Renal cortex interstitium (tissue), 11 donors: ENCODE data around the gene THYN1. TPM values are rescaled to one million over a fixed set of nuclear protein-coding genes. Genes with fewer than 3 reads are reported as not detected.

Source experiments
- DNase-seq, 11 donors: peaks; one replicate each; pipeline ENCODE4 v3.0.0-alpha.2; 2013; ENCODE audit warnings: low read depth in 9 of 11, low spot score in 4 of 11; ENCODE audit errors: extremely low read depth in 1 of 11
- polyA plus RNA-seq, 3 donors: library from polyadenylated mRNA; unstranded; fragments of 120-200 nt; gene quantifications; one replicate each; pipeline ENCODE4 v1.2.1, GENCODE V29; 2013; ENCODE audit not compliant: insufficient read length in 3 of 3

Gene THYN1
- polyA plus RNA-seq, 3 donors = 65.4 to 77.9 (median 75.5) TPM

DNA sequence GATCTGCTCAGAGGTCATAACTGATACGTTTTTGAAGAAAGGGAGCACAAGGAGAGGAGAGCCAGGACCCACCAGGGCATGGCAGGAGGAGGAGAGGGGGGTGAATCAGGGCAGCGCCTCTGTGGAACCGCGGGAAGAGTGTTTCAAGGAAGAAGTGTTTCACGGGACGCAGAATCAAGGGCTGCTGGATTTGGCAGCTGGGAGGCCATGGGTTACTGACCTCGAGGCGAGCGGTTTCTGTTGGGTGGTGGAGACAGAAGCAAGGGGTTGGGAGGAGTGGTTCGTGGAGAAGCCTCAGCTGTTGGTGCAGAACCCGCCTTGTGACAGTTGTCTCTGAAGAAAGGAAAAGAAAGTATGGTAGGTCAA is 15.6 kb downstream of the THYN1 start:
- no peak for DNase-seq

DNA sequence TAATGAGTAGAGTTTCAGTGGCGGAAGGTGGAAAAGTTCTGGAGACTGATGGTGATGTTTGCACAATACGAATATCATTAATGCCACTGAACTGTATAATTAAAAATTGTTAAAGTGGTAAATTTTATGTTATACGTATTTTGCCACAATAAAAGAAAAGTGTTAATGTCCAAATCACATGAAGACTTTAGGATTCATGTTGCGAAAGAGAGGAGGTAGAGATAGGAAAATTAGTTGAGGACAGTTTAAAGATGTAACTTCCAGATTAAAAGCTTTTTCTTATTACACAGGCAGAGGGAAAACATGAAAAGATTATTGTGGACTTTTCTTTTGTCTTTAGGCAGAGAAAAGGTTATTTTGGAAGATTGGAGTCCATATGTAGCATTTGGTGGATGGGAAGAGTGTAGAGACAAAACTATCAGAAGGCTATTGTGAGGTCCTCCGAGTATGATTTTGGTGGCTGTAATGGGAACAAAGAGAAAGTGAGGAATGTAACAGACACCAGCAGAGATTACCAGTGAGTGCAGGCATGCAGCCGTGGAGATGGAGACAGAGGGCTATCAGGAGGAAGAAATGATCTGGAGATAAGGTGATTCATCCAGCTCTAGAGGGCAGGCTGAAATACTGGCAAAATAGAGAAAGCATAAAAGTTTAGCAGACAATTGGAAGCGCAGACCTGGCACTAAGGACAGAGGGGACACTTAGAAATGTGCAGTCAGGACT is 16.2 kb downstream of the THYN1 start:
- DNase-seq = no peak

GRCh38 chr11:134235399-134235798 is 17.8 kb downstream of the THYN1 start:
- DNase-seq = no peak

GRCh38 chr11:134233729-134234179 is 19.4 kb downstream of the THYN1 start:
- no peak for DNase-seq

DNA sequence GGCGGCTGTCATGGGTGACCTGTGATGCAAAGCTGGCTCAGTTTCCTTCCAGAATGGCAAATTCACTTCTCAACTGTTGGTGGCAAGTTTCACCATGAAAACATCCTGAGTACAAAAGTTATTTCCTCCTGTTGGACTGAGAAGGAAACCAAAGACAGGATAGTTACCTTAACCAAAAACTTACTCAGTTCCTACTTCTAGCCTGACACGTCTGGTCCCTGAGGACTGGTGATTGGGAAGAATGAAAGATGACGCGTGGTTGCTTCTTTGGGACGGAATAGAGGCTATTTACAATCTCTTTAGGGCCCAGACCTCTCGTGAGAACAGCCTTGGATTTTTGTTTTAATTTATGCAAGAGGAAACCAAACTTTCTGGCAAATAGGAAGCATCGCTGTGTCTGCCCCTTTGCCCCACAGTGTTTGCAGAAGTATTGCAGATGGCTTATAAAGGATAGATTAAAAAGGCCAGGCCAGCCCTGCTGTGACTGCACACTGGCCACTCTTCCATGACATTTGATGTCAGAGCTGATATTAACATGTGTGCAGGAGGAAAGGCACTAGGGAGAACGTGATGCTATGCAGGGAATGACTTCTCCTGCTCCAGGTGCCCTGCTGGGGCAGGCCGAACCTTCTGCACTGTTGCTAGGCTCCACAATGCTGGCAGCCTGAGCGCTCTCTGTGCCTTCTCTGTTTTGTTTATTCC is 21.0 kb downstream of the THYN1 start:
- DNase-seq = no peak

- DNase-seq = no peak
Measured at GRCh38 chr11:134230339-134230738, 22.8 kb downstream of the THYN1 start.

GRCh38 chr11:134229126-134229790 is 23.9 kb downstream of the THYN1 start:
- no peak for DNase-seq

DNA sequence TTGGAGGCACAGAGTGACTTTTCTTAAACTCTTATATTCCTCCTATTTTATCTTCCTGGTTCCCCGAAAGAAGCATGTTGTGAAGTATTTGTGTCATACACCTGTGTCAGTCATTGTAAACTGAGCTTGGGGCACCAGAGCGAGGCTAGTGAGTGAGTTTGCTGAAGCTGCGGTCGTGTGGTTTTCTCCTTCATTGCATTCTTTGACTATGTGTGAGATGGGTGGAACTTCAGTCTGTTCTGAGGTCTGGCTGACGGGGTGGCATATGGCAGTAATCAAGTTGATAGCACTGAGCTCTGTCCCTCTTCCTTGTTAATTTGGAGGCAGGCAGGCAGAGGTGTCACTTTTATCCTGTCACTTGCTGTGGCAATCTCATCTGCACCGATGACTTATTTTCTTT is 24.5 kb downstream of the THYN1 start:
- DNase-seq = no peak

DNA sequence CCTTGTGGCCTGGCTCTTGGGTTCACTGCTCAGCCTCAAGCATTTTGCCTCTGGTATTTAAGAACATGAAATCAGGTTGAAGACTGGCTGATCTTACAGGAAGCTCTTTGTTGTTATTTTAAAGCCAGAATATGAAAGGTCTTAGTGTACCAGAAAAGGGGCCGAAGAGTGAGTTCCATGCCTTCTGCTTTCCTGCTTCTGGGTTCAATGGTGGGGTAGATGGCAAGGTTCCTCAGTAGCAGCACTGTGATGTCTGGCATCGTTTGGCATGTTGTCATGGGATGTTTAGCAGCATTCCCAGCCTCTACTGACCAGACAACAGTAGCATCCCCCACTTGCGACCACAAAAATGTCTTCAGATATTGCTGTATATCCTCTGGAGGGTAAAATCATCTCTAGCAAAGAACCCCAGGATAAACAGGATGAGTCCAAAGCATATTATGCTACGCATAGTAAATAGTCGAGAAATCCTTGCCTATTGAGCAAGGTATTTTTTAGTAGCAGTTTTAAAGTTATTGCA is 26.3 kb downstream of the THYN1 start:
- no peak for DNase-seq

DNA sequence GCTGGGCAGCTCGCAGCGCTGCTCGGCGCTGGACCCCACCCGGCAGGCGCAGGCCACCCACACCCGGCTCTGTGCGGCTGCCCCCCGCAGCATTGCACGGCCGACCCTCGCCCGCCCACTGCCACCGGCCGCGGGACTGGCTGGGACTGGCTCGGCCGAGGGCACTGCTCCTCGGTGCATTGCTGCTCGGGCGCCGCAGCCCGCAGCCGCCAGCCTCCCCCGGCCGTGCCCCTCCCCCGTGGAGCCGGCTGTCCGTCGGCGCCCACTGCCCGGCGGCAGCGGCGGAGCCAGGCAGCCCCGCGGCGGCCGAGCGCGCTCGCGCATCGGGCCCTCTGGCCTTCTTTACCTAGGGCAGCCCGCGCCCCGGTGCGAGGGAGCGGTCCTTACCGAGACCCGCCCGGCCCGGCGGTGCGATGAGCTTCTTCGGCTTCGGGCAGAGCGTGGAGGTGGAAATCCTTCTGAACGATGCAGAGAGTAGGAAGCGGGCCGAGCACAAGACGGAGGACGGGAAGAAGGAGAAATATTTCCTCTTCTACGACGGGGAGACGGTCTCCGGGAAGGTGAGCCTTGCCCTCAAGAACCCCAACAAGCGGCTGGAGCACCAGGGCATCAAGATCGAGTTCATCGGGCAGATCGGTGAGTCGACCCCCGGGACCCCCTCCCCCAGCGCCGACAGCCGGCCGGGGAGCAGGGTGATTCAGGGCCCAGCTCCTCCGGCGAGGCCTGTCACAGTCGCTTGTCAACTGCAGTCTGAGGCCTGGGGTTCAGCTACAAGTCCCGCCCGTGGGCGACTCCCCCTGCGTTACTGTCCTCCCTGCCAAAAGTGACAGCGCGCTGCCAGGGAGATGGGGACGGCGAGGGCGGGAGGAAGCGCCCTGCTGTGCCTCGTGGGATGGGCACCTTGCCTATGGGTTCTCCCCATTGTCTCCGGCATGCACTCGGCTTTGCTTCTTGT is 28.2 kb downstream of the THYN1 start:
- DNase-seq = peak in 3 of 11 donors; percentile 15 to 34 (median 33)

DNA sequence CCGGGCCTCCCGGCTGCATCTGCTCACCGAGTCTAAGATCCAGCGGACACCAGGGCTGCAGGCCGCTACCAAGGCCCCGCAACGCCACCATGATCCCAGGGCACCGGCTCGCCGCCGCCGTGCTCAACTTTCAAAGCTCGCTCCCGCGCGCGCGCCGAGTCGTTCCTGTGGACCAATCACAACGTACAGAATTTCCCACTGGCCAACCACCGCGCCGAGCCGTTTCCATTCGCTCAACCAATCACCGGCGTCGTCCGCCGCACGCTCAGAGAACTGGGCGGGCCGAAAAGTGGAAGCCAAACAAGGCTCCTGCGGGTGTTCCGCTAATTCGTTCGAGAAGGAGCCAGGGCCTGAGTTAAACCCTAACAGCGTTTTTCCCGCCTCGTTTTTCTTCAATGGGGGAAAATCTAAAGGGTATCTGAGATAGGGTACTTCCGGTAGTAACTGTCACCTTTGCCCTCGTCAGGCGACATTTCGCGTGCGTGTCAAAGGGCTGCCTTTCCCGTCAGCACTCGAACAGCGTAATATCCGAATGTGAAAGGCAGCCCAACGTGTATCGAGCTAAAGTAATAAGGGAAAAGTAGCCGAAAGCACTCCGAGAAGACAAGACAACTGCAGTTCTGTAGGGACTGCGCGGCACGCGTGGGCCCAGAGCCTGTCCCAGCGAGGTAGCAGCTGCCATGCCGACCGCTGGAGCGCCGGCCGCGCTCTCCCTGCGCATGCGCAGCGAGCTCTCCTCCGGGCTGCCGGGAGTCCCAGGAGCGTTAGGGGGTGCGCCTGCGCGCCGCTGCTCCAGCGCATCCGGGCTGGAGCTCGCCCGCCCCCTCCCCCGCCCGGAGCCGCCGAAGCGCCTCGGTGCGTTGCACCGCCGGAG is 29.1 kb downstream of the THYN1 start, which contains the start of the genes NCAPD3 and VPS26B:
Gene NCAPD3, minus strand, starts transcription at position 132 of the 874 bp plus-strand sequence. Its CDS starts 41 bp downstream, at position 91.
Gene VPS26B, plus strand, starts transcription at position 836 of the 874 bp plus-strand sequence. CDS start 452 bp downstream, outside the sequence.
- DNase-seq = peak; percentile 90 to 96 (median 94)

DNA sequence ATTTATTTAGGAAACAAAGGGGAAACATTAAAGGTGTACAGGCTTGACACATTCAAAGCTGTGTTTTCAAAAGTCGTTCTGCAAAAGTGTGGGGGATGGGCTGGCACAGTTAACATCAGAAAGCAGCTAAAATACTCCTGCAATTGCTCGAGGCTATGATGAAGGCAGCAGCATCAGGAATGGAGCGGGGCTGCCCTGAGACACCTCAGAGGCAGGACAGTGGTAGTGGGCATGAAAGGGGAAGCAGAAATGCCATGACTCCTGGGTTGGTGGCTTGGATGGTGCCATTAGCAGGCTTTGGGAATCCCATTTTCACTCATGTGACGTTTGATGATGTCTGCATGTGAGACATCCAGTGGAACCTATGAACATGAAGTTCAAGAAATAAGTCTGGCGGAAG is 30.0 kb downstream of the THYN1 start:
- DNase-seq = no peak

DNA sequence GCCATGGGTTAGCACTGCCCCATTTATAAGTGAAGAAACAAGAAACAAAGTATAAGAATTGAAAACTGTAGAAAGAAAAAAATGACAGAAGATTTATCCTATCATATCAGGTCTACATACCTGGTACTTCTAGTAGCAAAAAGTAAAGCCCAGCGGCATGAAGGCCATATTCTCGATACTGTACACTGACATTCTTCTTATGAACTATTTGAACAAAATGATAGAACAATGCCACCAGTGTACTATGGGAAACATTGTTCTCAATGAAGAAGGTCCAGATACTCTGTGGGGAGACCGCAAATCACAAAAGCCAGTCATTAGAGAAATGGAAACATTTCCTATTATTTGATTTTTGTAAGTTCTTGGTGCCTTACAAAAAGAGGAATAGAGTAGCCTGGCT is 36.3 kb downstream of the THYN1 start:
- DNase-seq = no peak

DNA sequence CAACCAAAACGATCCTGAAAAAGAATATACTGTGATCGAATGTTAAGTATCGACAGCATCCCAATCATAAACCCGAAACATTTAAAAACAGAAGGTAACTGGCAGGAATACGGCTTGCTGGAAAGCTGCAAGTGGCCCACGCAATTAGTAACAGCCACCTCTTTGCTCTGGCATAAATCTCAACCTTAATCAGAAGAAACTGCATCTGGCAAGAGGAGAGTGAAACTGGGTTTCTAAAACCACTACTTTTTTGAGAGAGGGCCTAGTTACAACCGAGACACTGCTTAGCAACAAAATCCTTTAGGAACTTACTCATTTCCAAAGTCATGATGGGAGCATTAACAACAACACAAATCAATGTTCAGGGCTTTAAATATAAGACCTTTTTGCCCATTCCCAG is 37.3 kb downstream of the THYN1 start:
- no peak for DNase-seq

DNA sequence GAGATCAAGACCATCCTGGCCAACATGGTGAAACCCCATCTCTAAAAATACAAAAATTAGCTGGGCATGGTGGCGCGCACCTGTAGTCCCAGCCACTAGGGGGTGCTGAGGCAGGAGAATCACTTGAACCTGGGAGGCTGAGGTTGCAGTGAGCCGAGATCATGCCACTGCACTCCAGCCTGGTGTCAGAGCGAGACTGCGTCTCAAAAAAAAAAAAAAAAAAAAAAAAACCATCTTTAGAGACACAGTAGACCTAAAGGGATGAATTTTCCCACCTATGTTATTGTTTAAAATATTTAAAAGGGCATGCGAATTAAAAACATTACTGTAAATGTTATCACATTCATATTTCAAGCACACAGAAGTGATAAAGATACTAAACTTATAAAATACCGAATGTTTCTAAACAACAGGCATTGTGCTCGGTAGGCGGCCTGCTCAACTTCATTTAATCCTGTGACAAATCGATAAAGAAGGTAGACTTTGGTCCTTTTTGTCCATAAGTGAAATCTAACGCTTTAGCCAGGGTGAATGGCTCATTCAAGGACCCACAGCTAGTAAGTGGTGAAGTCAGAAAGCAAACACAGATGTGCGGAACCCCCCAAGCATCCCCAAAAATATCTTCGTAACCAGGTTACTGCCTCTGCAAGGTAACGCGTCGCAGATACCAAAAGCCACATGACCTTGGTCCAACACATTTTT is 45.5 kb downstream of the THYN1 start:
- DNase-seq = no peak

GRCh38 chr11:134206185-134206584 is 47.0 kb downstream of the THYN1 start:
- DNase-seq = no peak

GRCh38 chr11:134205729-134206128 is 47.4 kb downstream of the THYN1 start:
- DNase-seq = no peak
